Fibroblast of mammary gland (primary cell): ENCODE data around the gene KLHL40.

Source experiments
- DNase-seq: peaks from one replicate; pipeline ENCODE4 v3.0.0-alpha.2; 2010; ENCODE audit warnings: low read depth
- H3K4me3 ChIP-seq: 2 replicates; pipeline ENCODE4 v1.5.1; 2011; ENCODE audit warnings: low read depth, mild to moderate bottlenecking, low read length, moderate library complexity; ENCODE audit not compliant: control insufficient read depth
- CTCF ChIP-seq: conservative IDR thresholded peaks from 2 replicates; pipeline ENCODE4 v1.5.1; 2011; ENCODE audit warnings: low read depth, low read length, inconsistent platforms; ENCODE audit not compliant: control insufficient read depth, insufficient read depth

KLHL40 gene

GRCh38 chr3:42734263-42734860 lies 49.0 kb downstream of the KLHL40 start:
- H3K4me3 ChIP-seq, result no peak overlapping the region
- no peak for TF ChIP-seq CTCF
- DNase-seq, result no peak

- H3K4me3 ChIP-seq, result no peak overlapping the region
- DNase-seq, result no peak
- TF ChIP-seq CTCF, result no peak
Observed at GRCh38 chr3:42735019-42735418, 49.7 kb downstream of the KLHL40 start.

GRCh38 chr3:42735615-42736014 lies 50.3 kb downstream of the KLHL40 start:
- no peak for DNase-seq
- TF ChIP-seq CTCF, result no peak
- H3K4me3 ChIP-seq, result no peak overlapping the region

GRCh38 chr3:42736081-42736480 lies 50.7 kb downstream of the KLHL40 start:
- no peak for DNase-seq
- no peak for TF ChIP-seq CTCF

GRCh38 chr3:42736531-42736930 lies 51.2 kb downstream of the KLHL40 start:
- no peak for TF ChIP-seq CTCF
- no peak overlapping the region for H3K4me3 ChIP-seq
- no peak for DNase-seq

More at GRCh38 chr3:42736081-42736480, 50.7 kb downstream of the KLHL40 start:
- H3K4me3 ChIP-seq, result no peak overlapping the region

- no peak overlapping the region for H3K4me3 ChIP-seq
- DNase-seq, result no peak
- no peak for TF ChIP-seq CTCF
Observed at GRCh38 chr3:42739401-42740158, 54.2 kb downstream of the KLHL40 start.

- DNase-seq, result no peak
- H3K4me3 ChIP-seq, result no peak overlapping the region
- no peak for TF ChIP-seq CTCF
Observed at GRCh38 chr3:42741796-42742195, 56.5 kb downstream of the KLHL40 start.
